B cell (primary cell): ENCODE results near the gene CEP63. TPM values are rescaled to one million over a fixed set of nuclear protein-coding genes. Genes with fewer than 3 reads are reported as not detected.

Experiments
- ATAC-seq: fragments of 200-7000 bp; cut with Tn5 transposase; one replicate; pipeline ENCODE4 v1.10.0; 2021; ENCODE audit warnings: low read depth, mild to moderate bottlenecking, moderate number of reproducible peaks, moderate library complexity
- CTCF ChIA-PET: fragments of 350-600 bp; sonication (Branson Sonifier 250); formaldehyde crosslinking; loops from one replicate; lab custom pipeline; 2021; ENCODE audit warnings: antibody characterized with exemption, inconsistent platforms; lab: Charles Lee
- POLR2A ChIA-PET: fragments of 350-600 bp; sonication (Branson Sonifier 250); formaldehyde crosslinking; loops from one replicate; lab custom pipeline; 2021; ENCODE audit warnings: antibody characterized with exemption; lab: Charles Lee
- DNase-seq: peaks from one replicate; pipeline ENCODE4 v3.0.0; 2013
- H2AFZ ChIP-seq: 2 replicates; pipeline ENCODE4 v1.6.1; 2012; ENCODE audit warnings: mild to moderate bottlenecking, low read depth, low read length; ENCODE audit not compliant: insufficient read depth, poor library complexity, severe bottlenecking
- H3K27ac ChIP-seq, 2 donors: 1 replicate in 1 of 2; 2 replicates in 1 of 2; pipeline ENCODE4 v1.5.1; 2012 to 2013; ENCODE audit warnings: low read length in 2 of 2, mild to moderate bottlenecking in 2 of 2, moderate library complexity in 1 of 2
- H3K27me3 ChIP-seq, 4 experiments: fragments of 200-600 bp in 1 of 4; sonication (generic) in 1 of 4; replicated peaks in 1 of 4; 1 replicate in 2 of 4; 2 replicates in 2 of 4; pipeline versions ENCODE4 v1.6.1 to v1.7.0; 2013 to 2016; ENCODE audit warnings: low read length in 3 of 4, mild to moderate bottlenecking in 2 of 4, mixed read lengths in 1 of 4, moderate library complexity in 1 of 4; ENCODE audit not compliant: insufficient read depth in 4 of 4, control insufficient read depth in 3 of 4; ENCODE audit errors: control extremely low read depth in 1 of 4
- H3K36me3 ChIP-seq, 2 experiments: replicated peaks in 1 of 2; 1 replicate in 1 of 2; 2 replicates in 1 of 2; pipeline versions ENCODE4 v1.6.1 to v1.7.1; 2013; ENCODE audit warnings: low read length in 1 of 2; ENCODE audit not compliant: insufficient read depth in 2 of 2, control insufficient read depth in 1 of 2; ENCODE audit errors: control extremely low read depth in 1 of 2, extremely low read depth in 1 of 2
- H3K4me1 ChIP-seq, 2 donors: fragments of 200-600 bp in 1 of 2; sonication (generic) in 1 of 2; 1 replicate in 1 of 2; 2 replicates in 1 of 2; pipeline versions ENCODE4 v1.5.1 to v1.6.1; 2013 to 2017; ENCODE audit warnings: low read length in 2 of 2; ENCODE audit not compliant: control insufficient read depth in 2 of 2, insufficient read depth in 2 of 2
- H3K4me2 ChIP-seq: replicated peaks from 2 replicates; pipeline ENCODE3; 2012; ENCODE audit warnings: mild to moderate bottlenecking, low read depth, low read length; ENCODE audit not compliant: poor library complexity, severe bottlenecking
- H3K4me3 ChIP-seq, 5 experiments: fragments of 200-600 bp in 1 of 5; sonication (generic) in 1 of 5; 1 replicate in 3 of 5; 2 replicates in 2 of 5; pipeline versions ENCODE4 v1.5.1 to v1.7.0; 2011 to 2016; ENCODE audit warnings: low read length in 4 of 5, mild to moderate bottlenecking in 4 of 5, low read depth in 2 of 5, control low read depth in 1 of 5, moderate library complexity in 1 of 5; ENCODE audit not compliant: insufficient read depth in 1 of 5; ENCODE audit errors: control extremely low read depth in 1 of 5, extremely low read depth in 1 of 5
- H3K79me2 ChIP-seq: fragments of 200-600 bp; sonication (generic); one replicate; pipeline ENCODE4 v1.6.0; 2016; ENCODE audit warnings: low read length; ENCODE audit not compliant: control insufficient read depth, insufficient read depth
- H3K9ac ChIP-seq: fragments of 200-600 bp; sonication (generic); 2 replicates; pipeline ENCODE4 v1.6.1; 2017; ENCODE audit warnings: mild to moderate bottlenecking, low read length, moderate library complexity
- H3K9me3 ChIP-seq, 3 donors: one replicate each; pipeline versions ENCODE4 v1.6.1 to v1.7.1; 2013; ENCODE audit warnings: low read length in 2 of 3; ENCODE audit not compliant: control insufficient read depth in 2 of 3, insufficient read depth in 1 of 3; ENCODE audit errors: control extremely low read depth in 1 of 3
- H4K20me1 ChIP-seq: 2 replicates; pipeline ENCODE4 v1.6.0; 2012; ENCODE audit warnings: mild to moderate bottlenecking, low read length; ENCODE audit not compliant: insufficient read depth, control insufficient read depth, poor library complexity, severe bottlenecking
- H3K27ac Mint-ChIP-seq: one replicate; pipeline ENCODE4 v1.8.0; 2021; ENCODE audit warnings: mixed read lengths
- H3K27me3 Mint-ChIP-seq: one replicate; pipeline ENCODE4 v1.8.0; 2021; ENCODE audit warnings: mixed read lengths
- H3K4me1 Mint-ChIP-seq: one replicate; pipeline ENCODE4 v1.8.0; 2021; ENCODE audit warnings: mixed read lengths
- H3K4me3 Mint-ChIP-seq: one replicate; pipeline ENCODE4 v1.8.0; 2021; ENCODE audit warnings: mixed read lengths
- H3K9me3 Mint-ChIP-seq: one replicate; pipeline ENCODE4 v1.8.0; 2022; ENCODE audit warnings: mixed read lengths; ENCODE audit not compliant: insufficient read depth
- EZH2 ChIP-seq: IDR thresholded peaks from 2 replicates; pipeline ENCODE4 v1.6.1; 2012; ENCODE audit warnings: borderline replicate concordance, low read depth, mild to moderate bottlenecking, moderate library complexity, low read length; ENCODE audit not compliant: insufficient read depth, poor library complexity, severe bottlenecking
- WGBS: methylation state at CpG from one replicate; pipeline ENCODE4 v1.1.5; 2013; ENCODE audit warnings: missing lambda C conversion rate; ENCODE audit not compliant: insufficient coverage; 5-methylcytosine and 5-hydroxymethylcytosine counted together
- intact Hi-C: fragments of 100-400 bp; cut with micrococcal nuclease; formaldehyde crosslinking; loops from one replicate; pipeline ENCODE4 v1.10.0; 2022
- polyA plus RNA-seq: library from polyadenylated mRNA; depleted of rRNA; stranded (reverse); fragments of >200 nt; gene quantifications from 2 replicates; pipeline ENCODE4 v1.2.3, GENCODE V29; 2012
- total RNA-seq, 2 donors: library from RNA; stranded (reverse); fragments of 120-200 nt in 1 of 2; gene quantifications; 1 replicate in 1 of 2; 2 replicates in 1 of 2; pipeline versions ENCODE4 v1.2.3 to v1.2.4, GENCODE V29; 2013 to 2022
- TF ChIP-seq, protein P1 (sequence below): fragments of 200-600 bp; IDR thresholded peaks from one replicate; pipeline ENCODE4 v1.8.0; 2022; ENCODE audit warnings: antibody characterized with exemption, mild to moderate bottlenecking

Gene CEP63
- total and polyA plus RNA-seq, 2 donors (not counting 1 experiment from before 2014, with no cell fraction given) = 9.6 to 35.6 TPM

DNA sequence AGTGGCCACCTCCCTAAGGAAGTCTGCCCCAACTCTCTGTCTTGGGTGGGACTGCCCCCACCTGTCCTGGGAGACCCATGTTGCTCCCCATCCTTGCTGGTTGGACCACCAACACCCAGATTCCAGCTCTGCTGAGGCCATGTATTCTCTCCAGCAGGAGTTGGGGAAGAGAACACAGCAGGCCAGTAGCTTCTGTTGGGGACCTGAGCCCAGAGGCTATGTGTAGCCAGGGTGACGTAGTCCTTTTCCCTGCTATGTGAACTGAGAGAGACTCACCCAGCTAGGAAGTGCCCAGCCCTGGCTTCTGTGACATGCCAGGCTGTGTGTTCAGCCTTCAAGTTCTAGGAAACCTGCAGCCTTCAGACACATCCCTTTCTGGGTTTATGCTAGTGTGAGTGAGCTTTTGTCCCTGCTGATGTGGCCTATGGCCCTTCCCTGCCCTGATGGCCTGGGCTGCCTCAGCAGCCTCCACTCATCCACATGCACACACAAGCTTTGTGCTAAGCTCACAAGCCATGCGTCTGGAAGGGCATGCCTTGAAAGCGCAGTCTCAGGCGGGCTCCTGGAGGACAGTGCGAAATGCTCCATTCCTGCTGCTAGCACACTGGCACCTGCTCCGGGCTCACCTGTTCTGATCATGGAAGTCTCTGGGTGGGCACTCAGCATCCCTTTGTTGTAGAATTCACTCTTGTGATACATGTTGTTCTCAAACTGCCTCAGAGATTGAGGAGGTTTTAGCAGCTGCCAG is 122.3 kb downstream of the CEP63 start:
- no peaks in the 10 kb centered on the region for H3K9me3 Mint-ChIP-seq
- no peaks in the 10 kb centered on the region for H4K20me1 ChIP-seq
- H3K27ac Mint-ChIP-seq = no peak overlapping the region
- no peak overlapping the region for H3K4me3 ChIP-seq
- no peaks in the 10 kb centered on the region for H3K79me2 ChIP-seq
- WGBS = 96% methylated on average over 6 of the region's 6 CpGs
- TF ChIP-seq, protein P1, sequence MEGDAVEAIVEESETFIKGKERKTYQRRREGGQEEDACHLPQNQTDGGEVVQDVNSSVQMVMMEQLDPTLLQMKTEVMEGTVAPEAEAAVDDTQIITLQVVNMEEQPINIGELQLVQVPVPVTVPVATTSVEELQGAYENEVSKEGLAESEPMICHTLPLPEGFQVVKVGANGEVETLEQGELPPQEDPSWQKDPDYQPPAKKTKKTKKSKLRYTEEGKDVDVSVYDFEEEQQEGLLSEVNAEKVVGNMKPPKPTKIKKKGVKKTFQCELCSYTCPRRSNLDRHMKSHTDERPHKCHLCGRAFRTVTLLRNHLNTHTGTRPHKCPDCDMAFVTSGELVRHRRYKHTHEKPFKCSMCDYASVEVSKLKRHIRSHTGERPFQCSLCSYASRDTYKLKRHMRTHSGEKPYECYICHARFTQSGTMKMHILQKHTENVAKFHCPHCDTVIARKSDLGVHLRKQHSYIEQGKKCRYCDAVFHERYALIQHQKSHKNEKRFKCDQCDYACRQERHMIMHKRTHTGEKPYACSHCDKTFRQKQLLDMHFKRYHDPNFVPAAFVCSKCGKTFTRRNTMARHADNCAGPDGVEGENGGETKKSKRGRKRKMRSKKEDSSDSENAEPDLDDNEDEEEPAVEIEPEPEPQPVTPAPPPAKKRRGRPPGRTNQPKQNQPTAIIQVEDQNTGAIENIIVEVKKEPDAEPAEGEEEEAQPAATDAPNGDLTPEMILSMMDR = no peak
- TF ChIP-seq EZH2 = no peak
- no peaks in the 10 kb centered on the region for H3K4me1 ChIP-seq
- no peaks in the 10 kb centered on the region for H3K27me3 Mint-ChIP-seq
- CTCF ChIA-PET = no interaction called here
- peaks cover 0 to 4% (median 0%) of the 10 kb centered on the region in 4 experiments for H3K27me3 ChIP-seq
- POLR2A ChIA-PET = no interaction called here
- DNase-seq = no peak
- no peaks in the 10 kb centered on the region for H3K9me3 ChIP-seq
- H3K27ac ChIP-seq = no peak overlapping the region
- H3K36me3 ChIP-seq = no peaks in the 10 kb centered on the region
- intact Hi-C loops = no loop called here
- no peak overlapping the region for H3K4me2 ChIP-seq
- no peak overlapping the region for H3K9ac ChIP-seq
- ATAC-seq = no peak
- no peaks in the 10 kb centered on the region for H3K4me1 Mint-ChIP-seq
- no peak overlapping the region for H2AFZ ChIP-seq
- H3K4me3 Mint-ChIP-seq = no peak overlapping the region

DNA sequence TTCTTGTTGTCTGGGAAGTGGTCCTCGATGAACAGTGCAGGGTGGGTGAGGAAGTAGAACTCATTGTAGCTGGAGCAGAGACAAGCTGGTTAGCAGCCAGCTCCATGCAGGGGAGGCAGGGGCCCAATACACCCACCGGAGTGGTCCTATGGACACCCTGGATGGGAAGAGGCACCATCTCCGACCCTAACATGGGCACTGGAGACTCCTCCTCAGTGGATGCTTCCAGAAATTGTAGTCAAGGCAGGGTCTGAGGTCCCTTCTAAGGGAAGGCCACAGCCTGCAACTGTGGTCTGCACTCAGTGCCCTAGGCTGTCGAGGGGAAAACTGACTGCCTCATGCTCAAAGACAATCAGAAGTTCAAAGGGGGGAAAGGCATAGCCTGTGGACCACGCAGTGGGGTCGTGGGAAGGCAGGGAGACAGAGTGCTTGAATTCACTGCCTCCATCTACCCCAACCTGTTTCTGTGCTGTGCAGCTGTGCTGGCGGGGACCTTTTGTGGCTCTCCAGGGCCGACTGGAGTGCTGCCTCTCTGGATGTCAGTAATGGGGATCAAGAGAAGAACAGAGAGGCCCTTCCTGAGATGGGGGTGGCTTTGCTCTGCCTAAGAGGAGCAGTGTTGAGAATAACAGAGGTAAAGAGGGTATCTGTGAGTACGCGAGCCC is 123.0 kb downstream of the CEP63 start:
- H3K4me2 ChIP-seq = no peak overlapping the region
- WGBS = 71% methylated on average over 9 of the region's 10 CpGs
- ChIA-PET CTCF (no interaction called here), POLR2A (no interaction called here)
- no peak overlapping the region for H3K27ac ChIP-seq
- no peaks in the 10 kb centered on the region for H3K36me3 ChIP-seq
- no peak for ATAC-seq
- Mint-ChIP-seq H3K4me1 (no peaks in the 10 kb centered on the region), H3K27ac (no peak overlapping the region), H3K27me3 (no peaks in the 10 kb centered on the region), H3K4me3 (no peak overlapping the region), H3K9me3 (no peaks in the 10 kb centered on the region)
- H3K27me3 ChIP-seq = peaks cover 0 to 4% (median 0%) of the 10 kb centered on the region in 4 experiments
- DNase-seq = no peak
- no peaks in the 10 kb centered on the region for H4K20me1 ChIP-seq
- intact Hi-C loops = no loop called here
- no peaks in the 10 kb centered on the region for H3K79me2 ChIP-seq
- H2AFZ ChIP-seq = no peak overlapping the region
- no peaks in the 10 kb centered on the region for H3K9me3 ChIP-seq
- H3K4me1 ChIP-seq = no peaks in the 10 kb centered on the region
- H3K4me3 ChIP-seq = no peak overlapping the region
- TF ChIP-seq, protein P1 = no peak
- TF ChIP-seq EZH2 = no peak
- no peak overlapping the region for H3K9ac ChIP-seq
